Spleen (tissue), 11 donors: ENCODE results near the gene CUBN. TPM values are rescaled to one million over a fixed set of nuclear protein-coding genes. Genes with fewer than 3 reads are reported as not detected.

Experiments used
- DNase-seq: peaks from one replicate; pipeline ENCODE4 v3.0.0-alpha.2; 2020
- H3K27ac ChIP-seq, 8 donors: fragments of 200-600 bp; sonication (generic) in 7 of 8; 1 replicate in 4 of 8; 2 replicates in 4 of 8; pipeline versions ENCODE4 v1.5.0 to v1.8.0; 2016 to 2021; ENCODE audit warnings: inconsistent platforms in 4 of 8, mild to moderate bottlenecking in 4 of 8, moderate library complexity in 1 of 8
- H3K27me3 ChIP-seq, 7 donors: fragments of 200-600 bp; sonication (generic) in 6 of 7; replicated peaks in 1 of 7; 1 replicate in 4 of 7; 2 replicates in 3 of 7; pipeline versions ENCODE4 v1.5.0 to v1.8.0; 2016 to 2021; ENCODE audit warnings: inconsistent platforms in 3 of 7, mild to moderate bottlenecking in 1 of 7
- H3K36me3 ChIP-seq, 6 donors: fragments of 200-600 bp; sonication (generic) in 5 of 6; 1 replicate in 4 of 6; 2 replicates in 2 of 6; pipeline versions ENCODE4 v1.5.0 to v1.8.0; 2016 to 2021; ENCODE audit warnings: inconsistent platforms in 2 of 6
- H3K4me1 ChIP-seq, 6 donors: fragments of 200-600 bp; sonication (generic) in 5 of 6; 1 replicate in 3 of 6; 2 replicates in 3 of 6; pipeline versions ENCODE4 v1.5.0 to v1.8.0; 2016 to 2021; ENCODE audit warnings: inconsistent platforms in 3 of 6
- H3K4me3 ChIP-seq, 8 donors: fragments of 200-600 bp; sonication (generic) in 7 of 8; 1 replicate in 4 of 8; 2 replicates in 4 of 8; pipeline versions ENCODE4 v1.5.0 to v1.8.0; 2016 to 2021; ENCODE audit warnings: inconsistent platforms in 4 of 8, mild to moderate bottlenecking in 4 of 8, moderate library complexity in 2 of 8
- H3K9me3 ChIP-seq, 8 donors: fragments of 200-600 bp; sonication (generic) in 7 of 8; 1 replicate in 4 of 8; 2 replicates in 4 of 8; pipeline versions ENCODE4 v1.5.0 to v1.8.0; 2016 to 2021; ENCODE audit warnings: inconsistent platforms in 4 of 8
- CTCF ChIP-seq, 11 experiments: fragments of 200-600 bp in 7 of 11; fragments of 450-650 bp in 4 of 11; sonication (generic) in 4 of 11; IDR thresholded peaks in 8 of 11; conservative IDR thresholded peaks in 3 of 11; 1 replicate in 7 of 11; 2 replicates in 4 of 11; pipeline versions ENCODE4 v1.4.0 to v1.8.0; 2016 to 2021; ENCODE audit warnings: antibody characterized with exemption in 11 of 11, inconsistent platforms in 4 of 11, mild to moderate bottlenecking in 1 of 11
- POLR2A ChIP-seq, 3 donors: fragments of 450-650 bp; IDR thresholded peaks; one replicate each; pipeline ENCODE4 v1.5.1; 2017; ENCODE audit warnings: antibody characterized with exemption in 3 of 3, mild to moderate bottlenecking in 1 of 3
- POLR2AphosphoS5 ChIP-seq, 3 donors: sonication (generic); formaldehyde crosslinking; IDR thresholded peaks; one replicate each; pipeline ENCODE4 v1.5.1; 2017; ENCODE audit warnings: antibody characterized with exemption in 3 of 3
- WGBS, 5 donors: extraction: QIAGEN DNeasy Blood & Tissue Kit in 3 of 5; methylation state at CpG; one replicate each; pipeline versions ENCODE4 v1.1.5 to v1.1.7; 2013 to 2018; 5-methylcytosine and 5-hydroxymethylcytosine counted together
- intact Hi-C: fragments of 100-400 bp; cut with DNase I; formaldehyde crosslinking; loops from one replicate; pipeline ENCODE4 v1.15.0; 2023; ENCODE audit warnings: low total_unique reads
- polyA plus RNA-seq, 3 donors: library from polyadenylated mRNA; stranded (reverse); fragments of 200-250 nt; gene quantifications; one replicate each; pipeline ENCODE4 v1.2.1, GENCODE V29; 2013
- total RNA-seq, 7 donors: library from RNA; depleted of rRNA in 3 of 7; stranded (reverse); fragments of >200 nt in 3 of 7; fragmentation: NEBNext Ultra II Directional in 4 of 7; extraction: Animal tissue kit (Norgen Biotek cat#: 25700) in 4 of 7; gene quantifications; one replicate each; pipeline versions ENCODE4 v1.1.0 to v1.2.1, GENCODE V29; 2016 to 2021
- donor health status: healthy with polysubstance abuse.
- donor health status: DM: no; HTN: no; CAD: no; lungs with moderate emphysema.
- donor health status: DM: no; HTN: no; CAD: no.
- donor health status: Bipolar disorder and iron deficiency.
- donor health status: healthy.
- donor health status: DM: no; HTN: no; CAD: no.
- donor health status: DM: yes; HTN: yes; CAD: no.

CUBN gene
- total and polyA plus RNA-seq, 10 donors: 0.24 to 12.1 (median 5.4) TPM

DNA sequence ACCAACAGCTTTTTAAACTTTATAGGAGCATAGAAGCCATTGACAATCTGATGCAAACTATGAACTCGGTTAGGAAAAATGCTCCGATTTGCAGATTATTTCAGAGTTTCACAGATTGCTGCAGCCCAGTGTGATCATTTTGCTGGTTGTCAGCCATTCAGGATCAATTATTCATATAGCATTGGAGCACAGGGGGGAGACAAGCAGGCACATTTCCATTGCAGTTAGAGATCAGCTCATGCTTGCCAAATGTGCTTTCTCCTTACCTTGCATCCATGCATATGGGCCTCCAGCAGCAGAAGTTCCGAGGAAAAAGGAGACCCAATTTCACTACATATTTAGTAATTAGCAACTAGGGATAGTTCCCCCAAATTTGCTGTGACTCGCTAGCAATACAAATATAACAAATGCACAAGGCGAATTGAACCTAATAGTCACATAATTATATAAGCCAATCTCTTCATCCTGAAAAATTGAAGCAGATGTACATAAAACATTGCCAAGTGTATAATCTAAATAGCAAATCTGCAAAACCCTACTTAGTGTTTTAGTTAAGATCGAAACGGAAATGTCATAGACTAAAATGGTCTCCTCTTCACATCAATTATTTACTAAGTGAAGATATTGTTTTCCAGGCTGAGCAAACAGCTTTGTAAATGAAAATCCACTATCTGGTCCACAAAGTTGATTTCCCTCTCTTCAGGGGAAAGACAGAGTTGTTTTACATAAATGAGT lies 262.9 kb downstream of the CUBN start:
- intact Hi-C loops: no loop called here
- H3K36me3 ChIP-seq: no peaks in the 10 kb centered on the region
- no peak overlapping the region for H3K4me3 ChIP-seq
- no peaks in the 10 kb centered on the region for H3K9me3 ChIP-seq
- no peak for DNase-seq
- no peak overlapping the region for H3K27ac ChIP-seq
- WGBS, 5 donors: 91 to 97% (median 94%) methylated on average over 7 of the region's 7 CpGs
- H3K27me3 ChIP-seq: no peaks in the 10 kb centered on the region
- TF ChIP-seq CTCF (IDR thresholded peaks at IDR 0.05 in 8 of 11, conservative IDR thresholded peaks at IDR 0.05 in 3 of 11) (no peak), POLR2AphosphoS5 (IDR thresholded peaks at IDR 0.05) (no peak), POLR2A (IDR thresholded peaks at IDR 0.05) (no peak)
- H3K4me1 ChIP-seq: no peaks in the 10 kb centered on the region

- Histone ChIP-seq H3K36me3 (no peaks in the 10 kb centered on the region), H3K4me1 (no peaks in the 10 kb centered on the region), H3K9me3 (peaks cover 0 to 7% (median 0%) of the 10 kb centered on the region in 8 donors), H3K27me3 (no peaks in the 10 kb centered on the region), H3K27ac (no peak overlapping the region), H3K4me3 (no peak overlapping the region)
- no peak for DNase-seq
- TF ChIP-seq POLR2A (IDR thresholded peaks at IDR 0.05) (no peak), POLR2AphosphoS5 (IDR thresholded peaks at IDR 0.05) (no peak), CTCF (IDR thresholded peaks at IDR 0.05 in 8 of 11, conservative IDR thresholded peaks at IDR 0.05 in 3 of 11) (no peak)
- intact Hi-C loops: no loop called here
- 36 to 71% (median 43%) methylated on average over 7 of the region's 7 CpGs for WGBS, 5 donors
These were observed 263.8 kb downstream of the CUBN start for GRCh38 chr10:16865766-16866165.

DNA sequence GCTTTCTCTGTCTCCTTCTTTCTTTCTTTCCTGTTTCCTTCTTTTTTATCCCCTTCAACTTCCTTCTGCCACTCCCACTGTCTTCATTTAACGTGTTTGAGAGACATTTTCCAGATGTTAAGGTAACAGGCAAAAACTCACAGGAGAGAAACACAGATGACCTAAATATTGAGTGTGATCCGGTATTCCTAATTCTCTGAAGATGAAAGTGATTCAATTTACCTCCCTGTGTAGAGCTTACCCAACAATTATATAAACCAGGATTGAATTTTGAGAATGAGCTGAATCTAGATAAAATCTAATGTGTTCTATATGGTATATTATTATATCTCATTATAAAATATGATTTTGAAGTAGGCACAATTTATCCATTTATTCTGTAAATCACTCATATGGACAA lies 265.8 kb downstream of the CUBN start:
- no peaks in the 10 kb centered on the region for H3K27me3 ChIP-seq
- H3K4me3 ChIP-seq: no peak overlapping the region
- H3K36me3 ChIP-seq: no peaks in the 10 kb centered on the region
- no peak for TF ChIP-seq POLR2AphosphoS5 (IDR thresholded peaks at IDR 0.05)
- TF ChIP-seq POLR2A (IDR thresholded peaks at IDR 0.05): no peak
- TF ChIP-seq CTCF (IDR thresholded peaks at IDR 0.05 in 8 of 11, conservative IDR thresholded peaks at IDR 0.05 in 3 of 11): no peak
- H3K9me3 ChIP-seq: peaks cover 0 to 16% (median 6%) of the 10 kb centered on the region in 8 donors
- intact Hi-C loops: no loop called here
- 64 to 89% (median 75%) methylated on average over 2 of the region's 2 CpGs for WGBS, 5 donors
- no peaks in the 10 kb centered on the region for H3K4me1 ChIP-seq
- H3K27ac ChIP-seq: no peak overlapping the region
- no peak for DNase-seq

DNA sequence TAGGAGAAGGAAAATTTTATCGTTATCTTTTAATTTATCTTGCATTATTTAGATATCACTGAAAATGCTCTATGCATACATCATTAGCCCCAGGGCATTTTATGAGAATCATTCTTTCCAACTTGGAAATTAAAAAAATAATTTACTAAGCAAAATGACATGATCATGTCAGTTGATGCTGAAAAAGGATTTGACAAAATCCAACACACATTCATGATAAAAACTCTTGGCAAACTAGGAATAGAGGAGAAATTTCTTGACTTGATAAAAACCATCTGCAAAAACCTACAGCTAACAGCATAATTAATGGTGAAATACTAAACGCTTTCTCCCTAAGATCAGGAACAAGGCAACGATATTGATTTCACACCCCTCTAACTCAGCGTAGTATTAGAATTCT lies 272.2 kb downstream of the CUBN start:
- DNase-seq: no peak
- 94 to 97% (median 95%) methylated on average over 4 of the region's 4 CpGs for WGBS, 5 donors
- intact Hi-C loops: no loop called here
- Histone ChIP-seq H3K4me1 (no peaks in the 10 kb centered on the region), H3K27ac (no peak overlapping the region), H3K27me3 (no peaks in the 10 kb centered on the region), H3K9me3 (peaks cover 0 to 16% (median 6%) of the 10 kb centered on the region in 8 donors), H3K36me3 (no peaks in the 10 kb centered on the region), H3K4me3 (no peak overlapping the region)
- TF ChIP-seq POLR2A (IDR thresholded peaks at IDR 0.05): no peak
- no peak for TF ChIP-seq POLR2AphosphoS5 (IDR thresholded peaks at IDR 0.05)
- no peak for TF ChIP-seq CTCF (IDR thresholded peaks at IDR 0.05 in 8 of 11, conservative IDR thresholded peaks at IDR 0.05 in 3 of 11)
